Endothelial cell of umbilical vein (primary cell): ENCODE data around the gene LRRTM4.

Source experiments
- EZH2 ChIP-seq: IDR thresholded peaks from 2 replicates; pipeline ENCODE4 v1.6.1; 2012; ENCODE audit warnings: borderline replicate concordance, low read depth, mild to moderate bottlenecking, moderate library complexity, low read length, inconsistent platforms; ENCODE audit not compliant: severe bottlenecking
- GATA2 ChIP-seq: IDR thresholded peaks from 2 replicates; pipeline ENCODE4 v1.7.0; 2011; ENCODE audit warnings: low read depth, mild to moderate bottlenecking, moderate library complexity, mixed read lengths, low read length; ENCODE audit not compliant: insufficient read length, insufficient read depth
- POLR2A ChIP-seq: IDR thresholded peaks from 2 replicates; pipeline ENCODE4 v1.6.1; 2012; ENCODE audit warnings: low read depth, mild to moderate bottlenecking, control low read depth, low read length
- POLR2AphosphoS5 ChIP-seq: IDR thresholded peaks from 2 replicates; pipeline ENCODE4 v1.6.1; 2012; ENCODE audit warnings: low read depth, mild to moderate bottlenecking, control low read depth, low read length, moderate library complexity; ENCODE audit not compliant: insufficient read depth
- TF ChIP-seq, protein P1 (sequence below), 2 donors: IDR thresholded peaks; 1 replicate in 1 of 2; 2 replicates in 1 of 2; pipeline ENCODE4 v1.5.1; 2011; ENCODE audit warnings: low read length in 2 of 2, mild to moderate bottlenecking in 2 of 2, moderate library complexity in 2 of 2, control low read depth in 1 of 2, inconsistent platforms in 1 of 2, low read depth in 1 of 2; ENCODE audit not compliant: insufficient read depth in 1 of 2; ENCODE audit errors: extremely low read depth in 1 of 2
- TF ChIP-seq, protein P2 (sequence below): IDR thresholded peaks from 2 replicates; pipeline ENCODE4 v1.6.1; 2011; ENCODE audit not compliant: insufficient read depth, insufficient read length

DNA sequence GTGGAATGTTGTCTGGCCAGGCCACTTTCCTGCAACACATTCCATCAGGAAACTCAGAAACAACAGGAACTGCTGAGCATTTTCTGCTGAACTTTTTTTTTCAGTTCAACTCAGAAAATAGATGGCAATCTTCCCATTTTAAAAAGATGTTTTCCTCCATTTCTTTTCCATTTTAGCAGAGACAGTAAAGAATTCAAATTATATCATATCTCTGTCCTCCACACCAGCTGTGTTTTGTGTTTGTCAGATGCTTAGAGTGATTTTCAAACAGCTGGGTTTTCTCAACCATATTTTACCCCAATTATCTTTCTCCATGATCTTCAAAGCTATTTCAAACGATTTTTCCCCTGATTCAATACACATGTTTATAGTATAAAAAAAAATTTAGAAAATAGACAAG is 713.4 kb downstream of the LRRTM4 start:
- TF ChIP-seq POLR2AphosphoS5: no peak
- TF ChIP-seq, protein P1, sequence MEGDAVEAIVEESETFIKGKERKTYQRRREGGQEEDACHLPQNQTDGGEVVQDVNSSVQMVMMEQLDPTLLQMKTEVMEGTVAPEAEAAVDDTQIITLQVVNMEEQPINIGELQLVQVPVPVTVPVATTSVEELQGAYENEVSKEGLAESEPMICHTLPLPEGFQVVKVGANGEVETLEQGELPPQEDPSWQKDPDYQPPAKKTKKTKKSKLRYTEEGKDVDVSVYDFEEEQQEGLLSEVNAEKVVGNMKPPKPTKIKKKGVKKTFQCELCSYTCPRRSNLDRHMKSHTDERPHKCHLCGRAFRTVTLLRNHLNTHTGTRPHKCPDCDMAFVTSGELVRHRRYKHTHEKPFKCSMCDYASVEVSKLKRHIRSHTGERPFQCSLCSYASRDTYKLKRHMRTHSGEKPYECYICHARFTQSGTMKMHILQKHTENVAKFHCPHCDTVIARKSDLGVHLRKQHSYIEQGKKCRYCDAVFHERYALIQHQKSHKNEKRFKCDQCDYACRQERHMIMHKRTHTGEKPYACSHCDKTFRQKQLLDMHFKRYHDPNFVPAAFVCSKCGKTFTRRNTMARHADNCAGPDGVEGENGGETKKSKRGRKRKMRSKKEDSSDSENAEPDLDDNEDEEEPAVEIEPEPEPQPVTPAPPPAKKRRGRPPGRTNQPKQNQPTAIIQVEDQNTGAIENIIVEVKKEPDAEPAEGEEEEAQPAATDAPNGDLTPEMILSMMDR (IDR thresholded peaks at IDR 0.05; ENCODE audit: extremely low read depth in 1 of 2, insufficient read depth in 1 of 2, low read depth in 1 of 2, low read length in 2 of 2): no peak
- no peak for TF ChIP-seq GATA2
- TF ChIP-seq EZH2: no peak
- TF ChIP-seq POLR2A: no peak
- TF ChIP-seq, protein P2, sequence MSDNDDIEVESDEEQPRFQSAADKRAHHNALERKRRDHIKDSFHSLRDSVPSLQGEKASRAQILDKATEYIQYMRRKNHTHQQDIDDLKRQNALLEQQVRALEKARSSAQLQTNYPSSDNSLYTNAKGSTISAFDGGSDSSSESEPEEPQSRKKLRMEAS: no peak
